ENCODE measurements around the gene SORCS2. TPM values are rescaled to one million over a fixed set of nuclear protein-coding genes. Genes with fewer than 3 reads are reported as not detected.

SORCS2 gene
- total RNA-seq, 1 experiment from 2014 or later: 0.91 TPM

DNA sequence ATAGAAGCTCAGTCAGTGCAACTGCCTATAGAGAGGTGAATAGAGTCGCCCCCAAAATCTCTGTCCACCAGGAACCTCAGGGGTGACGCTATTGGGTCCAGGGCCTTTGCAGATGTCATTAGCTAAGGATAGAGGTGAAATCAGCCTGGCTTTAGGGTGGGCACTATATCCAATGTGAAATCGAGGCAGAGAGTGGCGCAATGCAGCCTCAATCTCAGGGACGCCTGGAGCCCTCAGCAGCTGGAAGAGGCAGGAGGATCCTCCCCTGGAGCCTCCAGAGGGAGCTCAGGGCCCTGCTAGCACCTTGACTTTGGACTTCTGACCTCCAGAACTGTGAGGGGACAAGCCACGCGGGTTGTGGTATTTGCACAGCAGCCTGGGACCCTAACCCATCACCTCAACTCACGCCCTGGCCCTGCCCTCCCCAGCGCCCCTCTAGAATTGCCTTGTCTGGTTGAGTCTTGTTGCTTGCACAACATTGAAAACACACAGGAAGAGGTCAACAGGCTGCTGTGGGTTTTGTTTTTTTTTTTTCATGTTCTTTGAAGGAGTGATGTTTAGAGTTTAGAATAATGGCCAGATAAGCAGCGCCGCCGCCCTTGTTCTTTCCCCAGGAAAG, 331.8 kb downstream of the SORCS2 start:
- no peak for DNase-seq (ENCODE audit: low read depth)

DNA sequence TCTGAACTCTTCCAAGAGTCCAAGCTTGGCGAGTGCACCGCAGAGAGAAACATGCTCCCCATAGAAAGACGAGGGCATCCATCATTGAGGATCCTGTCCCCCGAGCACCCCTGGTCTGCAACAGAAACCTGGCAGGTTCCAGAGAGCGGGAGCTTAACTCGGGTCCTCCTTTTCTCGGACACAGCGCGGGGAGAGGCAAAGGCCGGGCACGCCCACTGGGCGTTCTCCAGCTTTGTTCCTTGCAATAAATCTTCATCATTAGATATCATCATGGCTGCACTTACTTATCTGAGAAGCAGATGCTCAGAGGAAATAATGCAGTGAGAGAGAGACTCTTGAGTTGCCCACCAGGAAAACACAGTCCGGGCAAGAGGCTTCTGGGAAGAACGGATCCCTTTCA, 332.5 kb downstream of the SORCS2 start:
- no peak for DNase-seq (ENCODE audit: low read depth)

DNA sequence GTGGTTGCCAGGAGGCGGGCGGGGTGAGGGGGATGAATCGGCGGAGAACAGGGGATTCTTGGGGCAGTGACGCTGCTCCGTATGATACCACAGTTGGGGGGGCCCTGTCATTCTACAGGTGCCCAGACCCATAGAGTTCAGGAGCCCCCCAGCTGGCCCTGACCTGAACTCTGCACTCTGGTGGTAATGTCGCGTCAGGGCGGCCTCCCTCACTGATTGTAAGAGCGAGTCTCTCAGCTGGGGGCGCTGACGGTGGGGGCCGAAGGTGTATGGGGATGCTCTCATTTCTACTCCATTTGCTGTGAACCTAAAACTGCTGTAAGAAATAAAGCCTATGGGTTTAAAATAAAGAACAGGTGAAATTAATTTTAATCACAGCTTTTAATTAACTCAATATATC, 334.2 kb downstream of the SORCS2 start:
- DNase-seq (ENCODE audit: low read depth): no peak

DNA sequence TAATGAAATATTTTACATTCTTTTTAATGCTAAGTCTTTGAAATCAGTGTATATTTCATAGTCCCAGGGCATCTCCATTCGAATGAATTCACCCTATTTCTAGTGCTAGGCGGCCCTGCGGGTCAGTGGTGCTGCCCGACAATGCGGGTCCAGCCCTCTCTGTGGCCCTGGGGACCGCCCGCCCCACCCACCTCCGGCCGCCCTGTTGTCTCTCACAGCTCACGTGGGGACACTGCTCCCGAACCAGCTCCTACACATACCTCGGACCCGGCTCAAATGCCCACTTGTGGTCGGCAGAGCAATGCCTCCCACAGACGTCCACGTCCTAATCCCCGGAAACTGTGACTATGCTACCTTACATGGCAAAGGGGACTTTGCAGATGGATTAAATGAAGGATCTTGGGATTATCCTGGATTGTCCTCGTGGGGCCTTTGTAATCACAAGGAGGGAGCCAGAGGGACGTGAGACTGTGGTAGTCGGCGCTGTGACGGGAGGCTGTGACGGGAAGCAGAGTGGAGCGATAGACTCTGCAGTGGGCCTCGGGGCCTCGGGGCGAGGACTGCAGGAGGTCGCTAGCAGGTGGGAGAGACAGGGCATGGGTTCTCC, 334.7 kb downstream of the SORCS2 start:
- no peak for DNase-seq (ENCODE audit: low read depth)

DNA sequence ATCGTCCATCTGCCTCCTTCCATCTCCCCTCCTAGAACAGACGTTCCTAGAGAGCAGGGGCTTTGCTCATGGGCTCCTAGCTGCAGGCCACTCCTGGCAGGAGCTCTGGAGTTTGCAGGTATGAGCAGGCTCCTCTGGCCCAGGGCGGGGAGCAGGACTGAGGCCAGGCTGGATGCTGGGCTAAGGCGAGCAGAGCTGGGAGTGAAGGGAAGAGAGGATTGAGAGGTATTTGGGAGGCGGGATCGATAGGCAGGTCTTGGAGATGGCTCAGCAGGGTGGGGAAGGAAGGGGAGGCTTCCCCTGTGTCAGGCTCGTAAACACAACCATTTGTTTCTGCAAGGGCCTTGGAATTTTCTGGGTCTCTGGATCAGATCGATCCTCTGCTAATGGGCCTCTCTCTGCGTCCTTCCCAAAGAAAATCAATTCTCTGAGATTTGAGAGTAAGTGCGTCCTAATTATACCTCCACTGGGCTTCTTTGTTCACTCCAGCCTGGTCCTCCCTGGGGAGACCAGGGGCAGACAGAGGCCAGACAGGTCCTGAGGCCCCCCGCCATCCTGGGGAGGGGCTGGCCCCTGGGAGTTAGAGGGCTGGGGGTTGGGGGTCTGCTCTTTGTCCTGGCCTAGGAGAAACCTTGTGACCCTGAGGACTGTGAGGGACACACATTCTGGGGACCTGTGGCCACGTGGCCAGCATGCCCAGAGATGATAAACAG, 337.2 kb downstream of the SORCS2 start:
- DNase-seq (ENCODE audit: low read depth): no peak

DNA sequence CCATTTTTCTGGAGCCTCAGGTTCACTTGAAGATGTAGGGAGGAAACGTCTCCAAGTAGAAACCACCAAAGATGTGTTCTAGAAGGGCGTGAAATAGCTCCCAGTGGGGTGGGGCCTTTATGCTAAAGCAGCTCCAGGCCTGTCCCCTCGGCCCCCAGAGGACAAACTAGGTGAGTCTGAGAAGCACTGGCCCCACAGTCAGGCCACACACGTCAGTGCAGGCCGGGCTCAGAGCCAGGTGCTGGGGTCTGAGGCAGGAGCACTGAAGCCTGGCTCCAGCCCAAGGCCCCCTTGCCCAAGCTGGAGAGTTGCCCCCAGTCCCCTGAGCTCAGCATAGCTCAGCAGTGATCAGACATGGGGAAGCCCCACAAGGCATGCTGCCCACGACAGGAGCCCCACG, 337.7 kb downstream of the SORCS2 start:
- DNase-seq (ENCODE audit: low read depth): no peak

DNA sequence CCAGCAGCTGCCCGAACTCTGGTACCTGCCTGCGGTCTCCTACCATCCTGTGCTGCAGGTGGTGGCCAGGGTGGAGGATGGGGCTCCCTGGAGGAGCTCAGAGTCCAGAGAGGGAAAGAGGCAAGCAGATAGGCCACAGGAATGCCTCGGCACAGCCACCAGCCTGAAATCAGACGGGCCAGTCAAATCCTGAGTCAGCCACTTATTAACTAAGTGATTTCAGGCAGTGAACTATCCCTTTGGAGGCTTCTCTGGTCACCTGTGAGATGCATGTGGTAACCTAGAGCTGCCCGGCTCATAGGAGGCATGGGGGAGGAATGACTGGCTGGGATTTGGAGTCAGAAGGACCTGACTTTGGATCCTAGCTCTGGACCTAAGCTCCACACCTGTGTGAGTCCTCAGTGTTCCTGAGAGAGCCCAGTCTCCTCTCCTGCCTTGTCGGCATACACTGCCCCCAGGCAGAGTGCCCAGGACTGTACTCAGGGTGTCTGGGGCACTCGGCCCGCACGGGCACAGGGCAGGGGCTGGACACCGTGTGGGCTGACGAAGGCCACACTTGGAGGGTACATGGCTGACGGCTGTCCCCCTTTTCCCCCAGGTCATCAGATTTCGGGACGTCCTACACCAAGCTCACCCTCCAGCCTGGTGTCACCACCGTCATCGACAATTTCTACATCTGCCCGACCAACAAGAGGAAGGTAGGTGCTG, 338.7 kb downstream of the SORCS2 start:
- no peak for DNase-seq (ENCODE audit: low read depth)

DNA sequence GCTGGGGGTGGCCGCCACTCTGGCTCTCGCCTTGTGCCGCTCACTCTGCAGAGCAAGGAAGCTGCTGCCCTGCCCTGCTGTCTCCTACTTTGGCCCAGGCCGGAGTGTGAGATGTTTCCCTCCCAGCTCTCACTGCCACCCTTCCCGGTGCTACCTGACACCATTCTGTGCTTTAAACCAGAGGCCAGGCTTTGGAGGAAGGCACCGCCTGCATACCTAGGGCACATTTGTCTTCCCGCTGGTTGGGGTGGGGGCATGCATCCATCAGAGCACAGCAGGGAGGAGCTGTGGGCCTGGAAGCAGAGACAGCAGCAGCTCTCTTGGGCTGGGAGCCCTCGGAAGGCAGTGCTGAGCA, 339.3 kb downstream of the SORCS2 start:
- DNase-seq (ENCODE audit: low read depth): no peak

DNA sequence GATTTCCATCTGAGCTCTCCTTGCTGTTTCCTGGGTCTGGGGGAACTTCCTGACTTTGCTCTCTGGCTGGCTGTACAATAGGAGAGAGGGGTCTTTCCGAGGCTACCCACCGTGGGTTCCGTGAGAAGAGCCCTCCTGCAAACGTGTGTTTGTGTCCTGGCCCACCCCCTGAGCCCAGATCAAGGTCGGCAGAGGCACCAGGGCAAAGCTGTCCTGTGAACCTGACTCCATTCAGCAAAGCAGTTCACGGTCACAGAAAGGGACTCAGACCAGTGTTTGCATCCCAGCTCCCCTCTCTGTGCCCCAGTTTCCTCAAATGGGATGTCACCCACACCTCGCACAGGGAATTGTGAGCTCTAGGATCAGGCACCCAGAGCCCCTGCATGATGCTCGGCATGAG, 339.7 kb downstream of the SORCS2 start:
- no peak for DNase-seq (ENCODE audit: low read depth)

DNA sequence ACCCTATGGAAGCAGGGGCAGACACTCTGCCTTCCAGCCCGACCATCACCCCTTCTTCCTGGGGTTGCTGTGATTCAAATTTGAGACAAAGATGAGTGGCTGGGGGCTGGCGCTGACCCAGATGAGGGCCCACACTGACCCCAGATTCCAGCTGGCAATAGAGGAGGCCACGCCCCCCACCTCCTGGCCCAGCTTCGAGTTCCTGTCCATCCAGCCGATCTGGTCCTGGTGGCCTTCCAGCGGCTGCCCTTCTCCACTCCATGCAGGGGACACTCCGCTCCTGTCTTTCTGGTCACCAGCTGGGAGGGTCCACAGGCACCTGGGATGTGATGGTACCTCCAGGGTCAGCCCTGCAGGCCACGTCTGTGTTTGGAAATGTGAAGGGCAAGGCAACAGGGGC, 340.9 kb downstream of the SORCS2 start:
- no peak for DNase-seq (ENCODE audit: low read depth)

DNA sequence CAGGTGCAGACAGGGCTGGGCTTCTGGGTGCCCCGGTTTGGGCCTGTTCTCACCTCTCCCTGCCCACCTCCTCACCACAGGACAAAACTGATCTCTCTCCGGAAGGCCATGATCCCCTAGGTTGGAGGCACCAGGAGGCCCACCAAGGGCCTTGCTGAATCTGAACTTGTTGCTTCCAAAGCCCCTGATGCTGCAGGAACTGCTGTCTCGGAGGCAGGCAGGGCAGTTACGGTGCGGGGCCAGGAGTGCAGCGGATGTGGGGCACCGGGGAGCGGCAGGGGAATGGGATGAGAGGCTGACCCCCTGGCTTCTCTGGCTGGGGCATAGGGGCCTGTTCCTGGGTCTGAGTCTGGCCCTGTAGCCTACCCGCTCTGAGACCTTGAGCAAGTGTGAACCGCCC, 342.8 kb downstream of the SORCS2 start:
- no peak for DNase-seq (ENCODE audit: low read depth)

DNA sequence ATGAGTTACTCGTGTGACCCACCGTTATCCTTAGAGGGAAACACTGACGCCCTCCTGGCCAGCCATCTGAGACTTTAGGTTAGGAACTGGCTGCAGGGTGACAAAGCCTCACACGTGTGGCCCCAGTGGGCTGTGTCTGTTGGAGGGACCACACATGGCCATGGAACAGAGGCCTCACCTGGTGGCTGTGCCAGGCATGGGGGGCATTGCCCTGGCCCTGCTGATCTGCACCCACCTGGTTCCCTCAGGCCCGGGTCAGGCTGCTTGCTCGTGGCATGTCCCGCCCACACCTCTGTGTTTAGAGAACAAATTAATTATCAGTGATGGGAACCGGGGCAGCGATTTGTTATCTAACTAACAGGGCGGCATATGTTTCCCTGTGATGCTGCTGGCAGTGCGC, 343.3 kb downstream of the SORCS2 start:
- DNase-seq (ENCODE audit: low read depth): no peak

DNA sequence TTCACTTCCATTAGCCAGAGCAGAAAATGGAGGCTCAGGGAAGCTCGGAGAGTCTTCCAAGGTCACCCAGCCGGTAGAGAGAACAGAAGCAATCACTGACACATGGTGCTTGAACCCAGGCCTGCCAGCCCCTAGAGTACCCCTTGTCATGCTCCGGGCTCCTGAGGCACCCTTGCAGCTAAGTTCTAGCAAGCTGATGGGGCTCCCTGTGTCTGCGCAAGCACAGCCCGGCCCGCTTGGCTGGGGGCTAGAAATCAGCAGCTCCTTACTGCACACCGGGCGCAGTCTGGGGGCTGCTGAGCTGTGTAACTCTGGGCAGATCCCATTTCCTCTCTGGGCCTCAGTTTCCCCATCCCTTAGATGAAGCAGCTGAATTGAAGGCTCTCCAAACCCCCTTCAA, 344.5 kb downstream of the SORCS2 start:
- no peak for DNase-seq (ENCODE audit: low read depth)

DNA sequence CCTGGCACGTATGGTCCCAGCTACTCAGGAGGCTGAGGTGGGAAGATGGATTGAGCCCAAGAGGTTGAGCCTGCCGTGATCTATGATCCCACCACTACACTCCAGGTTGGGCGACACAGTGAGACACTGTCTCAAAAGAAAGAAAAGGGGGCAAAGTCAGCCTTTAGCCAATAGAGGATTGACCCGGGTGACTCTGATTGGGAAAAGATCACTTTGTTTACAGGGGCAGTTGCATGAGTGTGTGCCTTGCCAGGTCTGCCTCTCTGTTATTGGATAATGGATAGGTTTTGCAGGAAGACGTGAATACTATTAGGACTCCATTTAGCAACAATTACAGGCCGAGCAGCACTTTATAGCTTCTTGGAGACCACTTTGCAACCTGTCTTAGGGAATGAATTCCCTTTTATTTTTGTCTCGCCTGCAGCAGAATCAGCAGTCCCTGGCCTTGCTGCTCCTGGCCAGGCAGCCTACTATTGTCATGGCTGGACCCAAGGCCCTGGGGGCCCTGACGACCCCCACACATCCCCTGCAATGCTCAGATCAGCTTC, 345.6 kb downstream of the SORCS2 start:
- DNase-seq (ENCODE audit: low read depth): no peak

DNA sequence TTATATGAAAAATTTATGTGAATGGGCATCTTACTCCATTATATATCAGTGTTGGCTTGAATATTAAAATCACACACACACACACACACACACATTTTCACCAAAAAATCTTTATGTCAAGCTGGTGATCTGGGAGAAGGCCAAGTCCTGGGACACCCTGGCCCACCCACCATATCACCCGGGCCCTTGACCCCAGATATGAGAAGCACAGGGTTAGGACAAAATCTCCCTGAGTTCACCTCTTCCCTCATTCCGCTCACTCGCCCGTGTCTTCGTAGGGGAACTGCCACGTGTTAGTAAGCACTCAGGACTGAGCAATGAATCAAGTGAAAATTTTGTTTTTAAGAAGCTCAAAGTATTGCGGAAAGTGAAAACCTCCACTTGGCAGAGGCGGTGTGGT, 346.2 kb downstream of the SORCS2 start:
- DNase-seq (ENCODE audit: low read depth): no peak

DNA sequence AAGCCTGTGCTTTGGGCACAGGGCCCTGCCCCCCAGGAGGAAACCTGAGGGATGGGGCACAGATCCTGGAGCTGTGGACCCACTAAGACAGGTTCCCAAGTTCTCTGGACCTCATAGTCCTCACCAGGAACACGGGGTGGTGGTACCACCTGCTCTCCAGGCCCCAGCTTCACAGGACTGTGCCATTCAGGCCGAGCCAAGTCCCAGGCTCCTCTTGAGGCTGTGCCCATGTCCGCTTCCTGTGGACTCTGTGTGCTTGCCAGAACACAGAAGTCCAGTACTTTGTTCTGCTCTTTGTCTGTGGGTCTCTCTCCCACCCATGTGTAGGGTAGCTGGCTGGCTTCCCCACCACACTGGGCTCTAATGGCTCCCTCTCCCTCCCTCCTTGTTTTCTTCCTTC, 346.8 kb downstream of the SORCS2 start:
- DNase-seq (ENCODE audit: low read depth): no peak

DNA sequence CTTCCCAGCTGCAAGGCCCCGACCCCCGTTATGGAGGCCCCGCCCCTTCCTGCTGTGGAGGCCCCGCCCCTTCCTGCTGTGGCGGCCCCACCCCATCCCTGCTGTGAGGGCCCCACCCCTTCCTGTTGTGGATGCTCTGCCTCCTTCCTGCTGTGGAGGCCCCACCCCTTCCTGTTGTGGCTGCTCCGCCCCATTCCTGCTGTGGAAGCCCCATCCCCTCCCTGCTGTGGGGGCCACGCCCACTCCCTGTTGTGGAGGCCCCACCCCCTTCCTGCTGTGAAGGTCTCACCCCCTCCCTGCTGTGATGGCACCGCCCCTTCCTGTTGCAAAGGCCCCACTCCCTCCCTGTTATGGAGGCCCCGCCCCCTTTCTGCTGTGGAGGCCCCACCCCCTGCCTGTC, 347.3 kb downstream of the SORCS2 start:
- DNase-seq (ENCODE audit: low read depth): peak; percentile 89

DNA sequence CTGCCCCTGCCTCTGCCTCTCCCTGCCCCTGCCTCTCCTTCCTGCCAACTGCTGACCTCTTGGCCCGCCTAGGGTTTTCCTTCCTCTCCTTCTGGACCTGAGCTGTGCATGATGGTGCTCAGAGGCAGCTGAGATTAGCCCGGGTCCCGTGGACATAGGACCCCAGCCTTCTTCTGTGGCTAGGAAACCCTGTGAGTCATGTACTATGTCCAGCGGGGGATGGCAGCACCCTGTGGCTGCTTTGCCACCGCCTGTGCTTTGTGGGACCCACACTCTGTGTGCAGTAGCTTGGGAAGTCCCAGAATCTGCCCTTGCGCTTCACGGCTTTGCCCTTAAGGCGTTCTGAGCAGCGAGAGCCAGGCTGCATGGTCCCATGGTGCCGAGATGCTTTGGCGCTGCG, 347.9 kb downstream of the SORCS2 start:
- peak; percentile 30 for DNase-seq (ENCODE audit: low read depth)

DNA sequence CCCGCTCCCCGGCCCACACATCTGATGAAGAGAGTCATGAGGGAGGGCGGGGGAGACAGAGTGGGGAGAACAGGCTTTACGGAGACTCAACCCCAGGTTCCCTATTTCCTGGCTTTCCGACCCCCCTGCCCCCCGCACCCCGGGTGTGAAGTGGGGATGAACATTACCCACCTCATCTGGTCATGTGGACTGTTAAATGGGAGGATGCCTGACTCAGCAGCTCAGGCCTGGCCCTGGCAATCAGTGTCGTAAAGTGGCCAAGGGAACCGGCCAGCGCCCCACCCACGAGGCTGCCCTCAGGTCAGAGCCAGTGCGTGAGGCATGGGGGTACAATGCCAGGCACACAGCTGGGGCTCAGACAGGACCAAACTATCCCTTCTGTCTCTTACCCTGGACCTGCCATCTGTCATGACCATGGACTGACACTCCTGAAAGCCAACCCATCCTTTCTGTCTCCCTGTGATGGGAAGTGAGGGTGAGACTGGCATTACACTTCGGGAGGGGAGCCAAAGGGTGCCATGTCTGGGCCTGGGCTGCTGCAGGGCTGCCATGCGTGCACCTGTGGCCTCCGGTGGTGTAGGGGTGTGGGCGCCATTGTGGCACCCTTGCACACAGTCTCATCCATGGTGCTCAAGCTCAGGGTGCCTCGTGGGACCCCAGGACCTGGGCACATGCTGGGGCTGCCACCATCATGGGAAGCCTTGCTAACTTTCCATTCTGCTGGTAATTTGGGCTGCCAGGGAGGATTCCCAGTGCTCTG, 348.5 kb downstream of the SORCS2 start:
- DNase-seq (ENCODE audit: low read depth): no peak

DNA sequence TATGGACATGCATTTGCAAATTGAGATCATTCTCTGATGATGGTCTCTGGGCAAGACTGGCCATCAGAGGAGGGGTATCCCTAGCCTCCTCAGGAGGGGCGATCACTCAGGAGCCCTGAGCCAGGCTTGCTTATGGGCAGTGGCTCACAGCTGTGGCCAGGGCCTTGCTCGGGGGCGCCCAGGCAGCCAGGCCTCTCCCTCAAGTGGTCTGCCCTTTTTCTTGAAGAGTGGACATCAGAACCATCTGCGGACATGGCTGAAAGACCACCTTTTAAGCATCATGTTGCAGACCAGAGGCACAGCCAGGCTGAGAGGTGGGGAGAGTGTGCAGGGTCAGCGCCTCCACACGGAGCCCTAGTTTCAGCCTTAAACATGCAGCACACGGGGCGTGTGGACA, 349.1 kb downstream of the SORCS2 start:
- no peak for DNase-seq (ENCODE audit: low read depth)

DNA sequence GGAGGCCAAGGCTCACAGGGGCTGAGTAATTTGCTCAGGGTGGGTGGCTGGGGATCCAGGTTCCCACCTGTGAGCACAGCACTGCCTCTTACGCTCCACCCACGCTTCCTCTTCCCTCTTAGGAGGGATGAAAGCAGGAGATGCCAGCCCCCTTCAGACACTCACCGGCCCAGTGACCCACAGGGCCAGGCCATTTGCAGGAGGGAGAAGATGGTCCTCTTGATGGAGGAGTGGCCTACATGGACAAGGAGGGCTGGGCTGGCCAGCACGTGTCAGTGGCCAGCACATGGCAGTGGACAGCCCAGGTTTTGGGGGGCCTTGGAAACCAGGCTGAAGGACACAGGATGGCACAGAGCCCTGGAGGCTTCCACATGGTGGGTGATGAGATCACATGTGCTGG, 350.4 kb downstream of the SORCS2 start:
- no peak for DNase-seq (ENCODE audit: low read depth)
